A549 (cell line): Measurements from ENCODE around the gene TNNT2. TPM values are rescaled to one million over a fixed set of nuclear protein-coding genes. Genes with fewer than 3 reads are reported as not detected.
A peak's percentile ranks its signal among the peaks of the same experiment; 100 is the strongest.

Source experiments
- ATAC-seq, 2 experiments: fragments of 200-7000 bp in 1 of 2; fragments of >200 bp in 1 of 2; cut with Nextera tagmentation in 1 of 2; cut with Tn5 transposase in 1 of 2; 3 replicates each; pipeline versions ENCODE4 v1.8.0 to v1.9.1; 2018 to 2020; ENCODE audit warnings: mild to moderate bottlenecking in 1 of 2, moderate library complexity in 1 of 2
- CTCF ChIA-PET: fragments of 300-600 bp; sonication (Branson Sonifier 250); formaldehyde crosslinking; extraction: SDS; loops from one replicate; lab custom pipeline; 2021; ENCODE audit warnings: antibody characterized with exemption, inconsistent platforms; lab: Yijun Ruan, JAX
- POLR2A ChIA-PET: fragments of 350-600 bp; formaldehyde crosslinking; extraction: SDS; loops from one replicate; lab custom pipeline; 2021; ENCODE audit warnings: antibody characterized with exemption, inconsistent platforms; lab: Yijun Ruan, JAX
- DNase-seq, 2 experiments: peaks; one replicate each; pipeline versions ENCODE4 v3.0.0 to v3.0.0-alpha.2; 2011 to 2016; ENCODE audit warnings: low read depth in 1 of 2, low spot score in 1 of 2
- FAIRE-seq: peaks from 2 replicates; lab custom pipeline; 2011; peaks lifted over from hg19 to GRCh38; lab: Jason Lieb, UNC
- H3K27ac ChIP-seq, 2 experiments: fragments of >200 bp; sonication (Bioruptor Twin); formaldehyde crosslinking; 3 replicates each; pipeline ENCODE4 v1.5.1; 2016 to 2017
- H3K4me1 ChIP-seq: fragments of >200 bp; sonication (Bioruptor Twin); formaldehyde crosslinking; 3 replicates; pipeline ENCODE4 v1.6.1; 2016
- H3K4me2 ChIP-seq: fragments of >200 bp; sonication (Bioruptor Twin); formaldehyde crosslinking; 3 replicates; pipeline ENCODE4 v1.6.1; 2016
- H3K4me3 ChIP-seq: fragments of >200 bp; sonication (Bioruptor Twin); formaldehyde crosslinking; 3 replicates; pipeline ENCODE4 v1.5.1; 2016
- H3K9me3 ChIP-seq: fragments of >200 bp; sonication (Bioruptor Twin); formaldehyde crosslinking; 3 replicates; pipeline ENCODE4 v1.6.1; 2016
- BHLHE40 ChIP-seq: IDR thresholded peaks from 2 replicates; pipeline ENCODE4 v1.6.1; 2012; ENCODE audit warnings: low read depth, low read length, inconsistent platforms
- ESRRA ChIP-seq: fragments of 150-350 bp; IDR thresholded peaks from 2 replicates; pipeline ENCODE4 v1.6.1; 2014; ENCODE audit warnings: mild to moderate bottlenecking, low read length, borderline replicate concordance
- FOSB ChIP-seq: fragments of 250-450 bp; sonication (Bioruptor Pico); IDR thresholded peaks from 2 replicates; pipeline ENCODE4 v1.5.0; 2020; ENCODE audit warnings: mild to moderate bottlenecking, moderate library complexity
- HDAC2 ChIP-seq: fragments of 200-600 bp; sonication (generic); IDR thresholded peaks from 2 replicates; pipeline ENCODE4 v1.6.1; 2016
- HEYL ChIP-seq: fragments of 250-450 bp; sonication (Bioruptor Pico); IDR thresholded peaks from 2 replicates; pipeline ENCODE4 v1.8.0; 2021; ENCODE audit warnings: mild to moderate bottlenecking, moderate library complexity
- HOXA7 ChIP-seq: fragments of 250-450 bp; sonication (Bioruptor Pico); IDR thresholded peaks from 2 replicates; pipeline ENCODE4 v1.5.0; 2020; ENCODE audit warnings: mild to moderate bottlenecking, moderate library complexity
- HOXB5 ChIP-seq: fragments of 250-450 bp; sonication (Bioruptor Pico); IDR thresholded peaks from 2 replicates; pipeline ENCODE4 v1.5.0; 2020; ENCODE audit warnings: mild to moderate bottlenecking, moderate library complexity
- NFE2L2 ChIP-seq: fragments of 150-350 bp; conservative IDR thresholded peaks from 2 replicates; pipeline ENCODE4 v1.6.1; 2014; ENCODE audit warnings: low read length
- PHF8 ChIP-seq: fragments of 200-600 bp; sonication (generic); IDR thresholded peaks from 2 replicates; pipeline ENCODE4 v1.6.1; 2016; ENCODE audit warnings: low read depth, mild to moderate bottlenecking, antibody characterized with exemption, moderate library complexity, borderline replicate concordance
- POLR2AphosphoS2 ChIP-seq: conservative IDR thresholded peaks from 2 replicates; pipeline ENCODE4 v1.6.1; 2012; ENCODE audit warnings: low read length, improper control_type of control experiment, inconsistent platforms
- RAD21 ChIP-seq, 2 experiments: fragments of >200 bp in 1 of 2; sonication (Bioruptor Twin) in 1 of 2; formaldehyde crosslinking in 1 of 2; IDR thresholded peaks in 1 of 2; conservative IDR thresholded peaks in 1 of 2; 2 replicates in 1 of 2; 3 replicates in 1 of 2; pipeline ENCODE4 v1.6.1; 2012 to 2018; ENCODE audit warnings: inconsistent platforms in 1 of 2
- RARB ChIP-seq: fragments of 250-450 bp; sonication (Bioruptor Pico); IDR thresholded peaks from 2 replicates; pipeline ENCODE4 v1.8.0; 2021; ENCODE audit warnings: mild to moderate bottlenecking, moderate library complexity
- RFX5 ChIP-seq: fragments of 450-650 bp; IDR thresholded peaks from 2 replicates; pipeline ENCODE4 v1.7.1; 2014; ENCODE audit warnings: antibody characterized with exemption, mild to moderate bottlenecking, moderate library complexity
- RNF2 ChIP-seq: fragments of 200-600 bp; sonication (generic); IDR thresholded peaks from 2 replicates; pipeline ENCODE4 v1.6.1; 2016; ENCODE audit warnings: low read depth, mild to moderate bottlenecking, antibody characterized with exemption, moderate library complexity, borderline replicate concordance
- SMC3 ChIP-seq: fragments of >200 bp; sonication (Bioruptor Twin); formaldehyde crosslinking; IDR thresholded peaks from 3 replicates; pipeline ENCODE4 v1.6.1; 2018; ENCODE audit warnings: inconsistent platforms
- ZC3H11A ChIP-seq: fragments of 450-650 bp; IDR thresholded peaks from 2 replicates; pipeline ENCODE4 v1.6.1; 2014; ENCODE audit warnings: antibody characterized with exemption, mild to moderate bottlenecking
- WGBS: methylation state at CpG from one replicate; pipeline ENCODE4 v1.1.6; 2017; ENCODE audit errors: missing lambda C conversion rate; 5-methylcytosine and 5-hydroxymethylcytosine counted together
- polyA plus RNA-seq, 4 experiments: library from polyadenylated mRNA; depleted of rRNA in 3 of 4; stranded (reverse); fragments of >200 nt; fragmentation: RNase III in 1 of 4; extraction: RNeasy Plus Mini Kit Qiagen cat#74134 plus additional on column Dnase treatment in 1 of 4; gene quantifications; 2 replicates in 3 of 4; 3 replicates in 1 of 4; pipeline ENCODE4 v1.2.3, GENCODE V29; 2011 to 2017
- TF ChIP-seq, protein P1 (sequence below): fragments of >200 bp; sonication (Bioruptor Twin); formaldehyde crosslinking; IDR thresholded peaks from 3 replicates; pipeline ENCODE4 v1.5.1; 2016
- TF ChIP-seq, protein P2 (sequence below): fragments of 250-450 bp; sonication (Bioruptor Pico); IDR thresholded peaks from 2 replicates; pipeline ENCODE4 v1.5.0; 2021; ENCODE audit warnings: mild to moderate bottlenecking, moderate library complexity, borderline replicate concordance
- TF ChIP-seq, protein P3 (sequence below): fragments of >200 bp; sonication (Bioruptor Twin); formaldehyde crosslinking; IDR thresholded peaks from 2 replicates; pipeline ENCODE4 v1.6.1; 2016
- TF ChIP-seq, protein P4 (sequence below): IDR thresholded peaks from 2 replicates; pipeline ENCODE4 v1.6.1; 2012; ENCODE audit warnings: low read depth, borderline replicate concordance
- TF ChIP-seq, protein P5 (sequence below): fragments of >200 bp; sonication (Bioruptor Twin); formaldehyde crosslinking; IDR thresholded peaks from 3 replicates; pipeline ENCODE4 v1.6.1; 2016
- TF ChIP-seq, protein P6 (sequence below): IDR thresholded peaks from 2 replicates; pipeline ENCODE4 v1.6.1; 2012

The TNNT2 gene
- polyA plus RNA-seq, 2 of the 4 experiments (the other 2 are of a cell fraction) = 0.09 TPM; not detected in 1

DNA sequence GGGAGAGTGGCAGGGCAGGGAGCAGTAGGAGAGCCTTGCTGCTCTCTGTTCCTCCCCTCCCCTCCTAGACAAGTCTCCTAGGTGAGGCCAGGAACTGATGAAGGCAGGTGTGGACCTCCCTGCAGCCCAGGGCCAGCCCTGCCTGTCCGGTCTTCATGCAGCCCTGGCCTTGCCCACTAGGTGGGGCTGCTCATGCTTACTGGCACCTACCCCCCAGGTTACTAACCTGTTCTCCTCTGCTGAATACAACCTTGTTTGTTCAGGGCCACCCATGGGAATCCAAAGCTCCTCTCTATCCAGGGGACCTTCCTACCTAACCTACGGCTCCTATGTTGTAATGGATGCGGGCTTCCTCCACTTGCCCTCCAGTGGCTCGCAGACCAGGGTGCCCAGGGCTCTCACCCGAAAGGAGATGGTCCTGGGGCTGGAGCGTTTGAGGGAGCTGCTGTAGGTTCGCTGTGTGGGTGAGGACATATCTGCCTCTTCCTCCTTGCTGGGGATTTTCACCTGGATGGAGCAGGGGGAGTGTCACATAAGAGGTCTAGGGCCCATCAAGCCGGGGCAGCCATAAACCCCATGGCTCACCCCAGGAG is 7.9 kb upstream of the TNNT2 start:
- peaks cover 32% of the 10 kb centered on the region for H3K4me1 ChIP-seq
- no peaks in the 10 kb centered on the region for H3K9me3 ChIP-seq
- H3K4me3 ChIP-seq = no peak overlapping the region
- FAIRE-seq = no peak
- TF ChIP-seq RFX5 (no peak), BHLHE40 (no peak), SMC3 (peak; percentile 87), HDAC2 (no peak), RAD21 (conservative IDR thresholded peaks at IDR 0.05 in 1 of 2, IDR thresholded peaks at IDR 0.05 in 1 of 2) (peak; percentile 81 to 84), HOXA7 (CRISPR knock-in tag) (no peak), RARB (CRISPR knock-in tag) (no peak), POLR2AphosphoS2 (no peak), PHF8 (no peak), RNF2 (no peak), HEYL (CRISPR knock-in tag) (no peak), FOSB (CRISPR knock-in tag) (no peak), ZC3H11A (no peak), NFE2L2 (no peak), ESRRA (no peak), HOXB5 (no peak)
- TF ChIP-seq, protein P1, sequence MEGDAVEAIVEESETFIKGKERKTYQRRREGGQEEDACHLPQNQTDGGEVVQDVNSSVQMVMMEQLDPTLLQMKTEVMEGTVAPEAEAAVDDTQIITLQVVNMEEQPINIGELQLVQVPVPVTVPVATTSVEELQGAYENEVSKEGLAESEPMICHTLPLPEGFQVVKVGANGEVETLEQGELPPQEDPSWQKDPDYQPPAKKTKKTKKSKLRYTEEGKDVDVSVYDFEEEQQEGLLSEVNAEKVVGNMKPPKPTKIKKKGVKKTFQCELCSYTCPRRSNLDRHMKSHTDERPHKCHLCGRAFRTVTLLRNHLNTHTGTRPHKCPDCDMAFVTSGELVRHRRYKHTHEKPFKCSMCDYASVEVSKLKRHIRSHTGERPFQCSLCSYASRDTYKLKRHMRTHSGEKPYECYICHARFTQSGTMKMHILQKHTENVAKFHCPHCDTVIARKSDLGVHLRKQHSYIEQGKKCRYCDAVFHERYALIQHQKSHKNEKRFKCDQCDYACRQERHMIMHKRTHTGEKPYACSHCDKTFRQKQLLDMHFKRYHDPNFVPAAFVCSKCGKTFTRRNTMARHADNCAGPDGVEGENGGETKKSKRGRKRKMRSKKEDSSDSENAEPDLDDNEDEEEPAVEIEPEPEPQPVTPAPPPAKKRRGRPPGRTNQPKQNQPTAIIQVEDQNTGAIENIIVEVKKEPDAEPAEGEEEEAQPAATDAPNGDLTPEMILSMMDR = peak; percentile 93
- TF ChIP-seq, protein P2, sequence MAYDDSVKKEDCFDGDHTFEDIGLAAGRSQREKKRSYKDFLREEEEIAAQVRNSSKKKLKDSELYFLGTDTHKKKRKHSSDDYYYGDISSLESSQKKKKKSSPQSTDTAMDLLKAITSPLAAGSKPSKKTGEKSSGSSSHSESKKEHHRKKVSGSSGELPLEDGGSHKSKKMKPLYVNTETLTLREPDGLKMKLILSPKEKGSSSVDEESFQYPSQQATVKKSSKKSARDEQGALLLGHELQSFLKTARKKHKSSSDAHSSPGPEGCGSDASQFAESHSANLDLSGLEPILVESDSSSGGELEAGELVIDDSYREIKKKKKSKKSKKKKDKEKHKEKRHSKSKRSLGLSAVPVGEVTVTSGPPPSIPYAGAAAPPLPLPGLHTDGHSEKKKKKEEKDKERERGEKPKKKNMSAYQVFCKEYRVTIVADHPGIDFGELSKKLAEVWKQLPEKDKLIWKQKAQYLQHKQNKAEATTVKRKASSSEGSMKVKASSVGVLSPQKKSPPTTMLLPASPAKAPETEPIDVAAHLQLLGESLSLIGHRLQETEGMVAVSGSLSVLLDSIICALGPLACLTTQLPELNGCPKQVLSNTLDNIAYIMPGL (CRISPR knock-in tag) = no peak
- TF ChIP-seq, protein P3, sequence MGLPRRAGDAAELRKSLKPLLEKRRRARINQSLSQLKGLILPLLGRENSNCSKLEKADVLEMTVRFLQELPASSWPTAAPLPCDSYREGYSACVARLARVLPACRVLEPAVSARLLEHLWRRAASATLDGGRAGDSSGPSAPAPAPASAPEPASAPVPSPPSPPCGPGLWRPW = no peak
- TF ChIP-seq, protein P4, sequence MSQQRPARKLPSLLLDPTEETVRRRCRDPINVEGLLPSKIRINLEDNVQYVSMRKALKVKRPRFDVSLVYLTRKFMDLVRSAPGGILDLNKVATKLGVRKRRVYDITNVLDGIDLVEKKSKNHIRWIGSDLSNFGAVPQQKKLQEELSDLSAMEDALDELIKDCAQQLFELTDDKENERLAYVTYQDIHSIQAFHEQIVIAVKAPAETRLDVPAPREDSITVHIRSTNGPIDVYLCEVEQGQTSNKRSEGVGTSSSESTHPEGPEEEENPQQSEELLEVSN = no peak
- TF ChIP-seq, protein P5, sequence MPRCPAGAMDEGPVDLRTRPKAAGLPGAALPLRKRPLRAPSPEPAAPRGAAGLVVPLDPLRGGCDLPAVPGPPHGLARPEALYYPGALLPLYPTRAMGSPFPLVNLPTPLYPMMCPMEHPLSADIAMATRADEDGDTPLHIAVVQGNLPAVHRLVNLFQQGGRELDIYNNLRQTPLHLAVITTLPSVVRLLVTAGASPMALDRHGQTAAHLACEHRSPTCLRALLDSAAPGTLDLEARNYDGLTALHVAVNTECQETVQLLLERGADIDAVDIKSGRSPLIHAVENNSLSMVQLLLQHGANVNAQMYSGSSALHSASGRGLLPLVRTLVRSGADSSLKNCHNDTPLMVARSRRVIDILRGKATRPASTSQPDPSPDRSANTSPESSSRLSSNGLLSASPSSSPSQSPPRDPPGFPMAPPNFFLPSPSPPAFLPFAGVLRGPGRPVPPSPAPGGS = no peak
- TF ChIP-seq, protein P6, sequence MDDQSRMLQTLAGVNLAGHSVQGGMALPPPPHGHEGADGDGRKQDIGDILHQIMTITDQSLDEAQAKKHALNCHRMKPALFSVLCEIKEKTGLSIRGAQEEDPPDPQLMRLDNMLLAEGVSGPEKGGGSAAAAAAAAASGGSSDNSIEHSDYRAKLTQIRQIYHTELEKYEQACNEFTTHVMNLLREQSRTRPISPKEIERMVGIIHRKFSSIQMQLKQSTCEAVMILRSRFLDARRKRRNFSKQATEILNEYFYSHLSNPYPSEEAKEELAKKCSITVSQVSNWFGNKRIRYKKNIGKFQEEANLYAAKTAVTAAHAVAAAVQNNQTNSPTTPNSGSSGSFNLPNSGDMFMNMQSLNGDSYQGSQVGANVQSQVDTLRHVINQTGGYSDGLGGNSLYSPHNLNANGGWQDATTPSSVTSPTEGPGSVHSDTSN = no peak
- H3K27ac ChIP-seq = peak overlapping the region; percentile 63 to 77
- ATAC-seq = peak; percentile 85 to 95
- H3K4me2 ChIP-seq = peak overlapping the region; percentile 52; the same call in 2 of the 3 replicates
- POLR2A ChIA-PET = interaction anchor here (0.6 kb wide), 1 partner anchor 67 kb away, joined by 9 read pairs; no protein-coding TSS in a partner anchor
- WGBS = 55% methylated on average over 8 of the region's 8 CpGs
- DNase-seq = peak; percentile 61 to 76
- CTCF ChIA-PET = interaction anchor here (0.6 to 19.4 kb wide), 22 partner anchors 11 to 359 kb away, joined by 3 to 334 read pairs (median 4); partner anchors contain the start of gene LAD1
